Measurements from ENCODE around the gene KBTBD4.
"Not testable (repeated sequence)": the region's sequence is repeated elsewhere in the genome, so short reads cannot be mapped to it uniquely, and the experiment has no call there.

KBTBD4 gene

DNA sequence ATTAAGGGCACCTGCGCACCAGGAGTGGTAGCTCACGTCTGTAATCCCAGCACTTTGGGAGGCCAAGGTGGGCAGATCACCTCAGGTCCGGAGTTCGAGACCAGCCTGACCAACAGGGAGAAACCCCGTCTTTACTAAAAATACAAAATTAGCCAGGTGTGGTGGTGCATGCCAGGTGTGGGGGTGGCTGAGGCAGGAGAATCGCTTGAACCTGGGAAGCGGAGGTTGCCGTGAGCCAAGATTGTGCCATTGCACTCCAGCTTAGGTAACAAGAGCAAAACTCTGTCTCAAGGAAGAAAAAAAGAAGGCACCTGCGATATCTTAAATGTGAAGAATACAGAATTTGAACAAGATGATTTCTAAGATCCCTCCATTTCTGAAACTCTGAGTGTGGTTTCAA lies 52.7 kb downstream of the KBTBD4 start:
- DNase-seq (ENCODE audit: low read depth in 3 of 3): not testable (repeated sequence)

GRCh38 chr11:47524291-47524874 lies 54.4 kb downstream of the KBTBD4 start:
- DNase-seq (ENCODE audit: low read depth in 3 of 3): no peak

GRCh38 chr11:47523490-47524225 lies 55.1 kb downstream of the KBTBD4 start:
- peak in 1 of 3 experiments; percentile 14 for DNase-seq (ENCODE audit: low read depth in 3 of 3)
